SU-DHL-6 (cell line): ENCODE results near the gene PLD1.

Source experiments
- H2AFZ ChIP-seq: fragments of 200-600 bp; sonication (generic); 2 replicates; pipeline ENCODE4 v1.6.1; 2014; ENCODE audit warnings: low read depth, mild to moderate bottlenecking, moderate library complexity, mixed read lengths, antibody characterized with exemption, low read length; ENCODE audit not compliant: severe bottlenecking
- H3F3A ChIP-seq: fragments of 200-600 bp; shearing (Covaris generic); 2 replicates; pipeline ENCODE4 v1.6.0; 2016; ENCODE audit warnings: antibody characterized with exemption, mild to moderate bottlenecking; ENCODE audit not compliant: insufficient read depth
- H3K27ac ChIP-seq: fragments of 200-600 bp; sonication (generic); 2 replicates; pipeline ENCODE4 v1.5.1; 2016; ENCODE audit warnings: low read depth, mild to moderate bottlenecking, low read length, moderate library complexity, mixed read lengths
- H3K27me3 ChIP-seq: fragments of 200-600 bp; sonication (generic), shearing (Covaris generic); 2 replicates; pipeline ENCODE4 v1.6.0; 2014; ENCODE audit warnings: mild to moderate bottlenecking, low read length
- H3K36me3 ChIP-seq: fragments of 200-600 bp; sonication (generic); 2 replicates; pipeline ENCODE4 v1.6.1; 2014; ENCODE audit warnings: mild to moderate bottlenecking, low read length, mixed read lengths
- H3K4me2 ChIP-seq: fragments of 300-600, 200-600 bp; shearing (Covaris generic), sonication (generic); 2 replicates; pipeline ENCODE4 v1.6.0; 2014; ENCODE audit warnings: low read length, low read depth, mild to moderate bottlenecking; ENCODE audit not compliant: poor library complexity, severe bottlenecking
- H3K4me3 ChIP-seq: fragments of 200-600 bp; sonication (generic); 2 replicates; pipeline ENCODE4 v1.5.1; 2014; ENCODE audit warnings: antibody characterized with exemption, low read length, mild to moderate bottlenecking, mixed read lengths; ENCODE audit not compliant: insufficient read depth, poor library complexity, severe bottlenecking
- H3K79me2 ChIP-seq: fragments of 200-600 bp; sonication (generic); 2 replicates; pipeline ENCODE4 v1.6.1; 2014; ENCODE audit warnings: mild to moderate bottlenecking, low read length, moderate library complexity; ENCODE audit not compliant: insufficient read depth
- H3K9ac ChIP-seq: fragments of 200-600 bp; sonication (generic); 2 replicates; pipeline ENCODE4 v1.7.0; 2014; ENCODE audit warnings: mild to moderate bottlenecking, low read length
- H3K9me2 ChIP-seq: fragments of 200-600 bp; sonication (generic); replicated peaks from 2 replicates; pipeline ENCODE4 v1.6.1; 2014; ENCODE audit warnings: low read length; ENCODE audit not compliant: insufficient read depth
- H3K9me3 ChIP-seq: fragments of 200-600 bp; sonication (generic); 2 replicates; pipeline ENCODE4 v1.6.1; 2014; ENCODE audit warnings: low read length, mixed read lengths; ENCODE audit not compliant: insufficient read depth
- H4K20me1 ChIP-seq: fragments of 200-600 bp; sonication (generic); 2 replicates; pipeline ENCODE4 v1.6.1; 2014; ENCODE audit warnings: low read depth, mild to moderate bottlenecking, antibody characterized with exemption, low read length, moderate library complexity, mixed read lengths
- CTCF ChIP-seq: fragments of 200-600 bp; sonication (generic); IDR thresholded peaks from one replicate; pipeline ENCODE4 v1.5.1; 2017; ENCODE audit warnings: antibody characterized with exemption, mild to moderate bottlenecking, low read length, moderate library complexity; ENCODE audit not compliant: insufficient read depth, poor library complexity, severe bottlenecking
- EZH2phosphoT487 ChIP-seq: fragments of 200-600 bp; sonication (generic), shearing (Covaris generic); conservative IDR thresholded peaks from 2 replicates; pipeline ENCODE4 v1.6.1; 2018; ENCODE audit warnings: mild to moderate bottlenecking, antibody characterized with exemption, low read length, moderate library complexity, mixed read lengths

The PLD1 gene

GRCh38 chr3:171824116-171824515 lies 13.8 kb upstream of the PLD1 start:
- H3F3A ChIP-seq = no peaks in the 10 kb centered on the region
- no peaks in the 10 kb centered on the region for H3K9me3 ChIP-seq
- H3K27ac ChIP-seq = no peak overlapping the region
- H3K9me2 ChIP-seq = no peaks in the 10 kb centered on the region
- TF ChIP-seq CTCF = no peak
- no peak for TF ChIP-seq EZH2phosphoT487
- no peaks in the 10 kb centered on the region for H3K79me2 ChIP-seq
- H4K20me1 ChIP-seq = no peaks in the 10 kb centered on the region
- H2AFZ ChIP-seq = no peak overlapping the region
- H3K4me2 ChIP-seq = no peak overlapping the region
- H3K9ac ChIP-seq = no peak overlapping the region
- H3K36me3 ChIP-seq = no peaks in the 10 kb centered on the region
- H3K27me3 ChIP-seq = no peaks in the 10 kb centered on the region
- H3K4me3 ChIP-seq = no peak overlapping the region

- Histone ChIP-seq H3K4me2 (no peak overlapping the region), H3F3A (no peaks in the 10 kb centered on the region), H4K20me1 (no peaks in the 10 kb centered on the region), H3K27ac (no peak overlapping the region), H2AFZ (no peak overlapping the region), H3K36me3 (no peaks in the 10 kb centered on the region), H3K9me2 (no peaks in the 10 kb centered on the region), H3K9me3 (no peaks in the 10 kb centered on the region), H3K27me3 (no peaks in the 10 kb centered on the region), H3K9ac (no peak overlapping the region), H3K4me3 (no peak overlapping the region), H3K79me2 (no peaks in the 10 kb centered on the region)
- TF ChIP-seq EZH2phosphoT487 (no peak), CTCF (no peak)
These were observed 12.3 kb upstream of the PLD1 start for GRCh38 chr3:171822431-171823106.

GRCh38 chr3:171821778-171822358 lies 11.6 kb upstream of the PLD1 start:
- Histone ChIP-seq H3K27ac (no peak overlapping the region), H3K9me2 (no peaks in the 10 kb centered on the region), H3K4me3 (no peak overlapping the region), H3F3A (no peaks in the 10 kb centered on the region), H3K36me3 (no peaks in the 10 kb centered on the region), H3K4me2 (no peak overlapping the region), H3K79me2 (no peaks in the 10 kb centered on the region), H3K27me3 (no peaks in the 10 kb centered on the region), H2AFZ (no peak overlapping the region), H3K9me3 (no peaks in the 10 kb centered on the region), H3K9ac (no peak overlapping the region), H4K20me1 (no peaks in the 10 kb centered on the region)
- no peak for TF ChIP-seq EZH2phosphoT487
- no peak for TF ChIP-seq CTCF
